HuH-7 (cell line): Measurements from ENCODE around the gene TPPP.
"Not testable (repeated sequence)": the region's sequence is repeated elsewhere in the genome, so short reads cannot be mapped to it uniquely, and the experiment has no call there.

Experiments
- DNase-seq: peaks from one replicate; pipeline ENCODE4 v3.0.0; 2011; ENCODE audit warnings: low spot score

Gene TPPP

DNA sequence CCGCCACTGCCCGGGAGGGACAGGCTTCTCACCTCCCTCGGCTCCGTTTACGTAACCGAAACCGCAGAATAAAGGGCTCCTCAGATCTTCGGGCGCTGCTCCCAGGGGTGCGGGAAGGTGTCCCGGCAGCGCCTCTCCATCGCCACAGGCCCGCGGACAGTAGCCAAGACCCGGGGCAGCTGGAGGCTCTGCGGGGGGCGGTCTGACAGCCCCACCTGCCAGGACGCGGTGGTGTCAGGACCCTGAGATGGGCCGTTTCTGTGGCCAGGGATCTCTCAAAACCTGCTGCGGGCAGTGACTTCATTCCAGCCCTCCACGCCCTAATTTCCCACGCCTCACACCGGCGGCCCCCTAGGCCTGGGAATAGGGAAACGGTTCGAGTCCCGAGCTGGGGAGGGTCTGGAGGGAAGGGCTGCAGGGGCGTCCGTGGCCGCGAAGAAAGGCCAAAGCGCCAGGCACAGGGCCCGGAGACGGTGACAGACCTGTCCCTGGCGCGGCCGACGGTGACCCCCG, 567 bp downstream of the TPPP start:
- not testable (repeated sequence) for DNase-seq

DNA sequence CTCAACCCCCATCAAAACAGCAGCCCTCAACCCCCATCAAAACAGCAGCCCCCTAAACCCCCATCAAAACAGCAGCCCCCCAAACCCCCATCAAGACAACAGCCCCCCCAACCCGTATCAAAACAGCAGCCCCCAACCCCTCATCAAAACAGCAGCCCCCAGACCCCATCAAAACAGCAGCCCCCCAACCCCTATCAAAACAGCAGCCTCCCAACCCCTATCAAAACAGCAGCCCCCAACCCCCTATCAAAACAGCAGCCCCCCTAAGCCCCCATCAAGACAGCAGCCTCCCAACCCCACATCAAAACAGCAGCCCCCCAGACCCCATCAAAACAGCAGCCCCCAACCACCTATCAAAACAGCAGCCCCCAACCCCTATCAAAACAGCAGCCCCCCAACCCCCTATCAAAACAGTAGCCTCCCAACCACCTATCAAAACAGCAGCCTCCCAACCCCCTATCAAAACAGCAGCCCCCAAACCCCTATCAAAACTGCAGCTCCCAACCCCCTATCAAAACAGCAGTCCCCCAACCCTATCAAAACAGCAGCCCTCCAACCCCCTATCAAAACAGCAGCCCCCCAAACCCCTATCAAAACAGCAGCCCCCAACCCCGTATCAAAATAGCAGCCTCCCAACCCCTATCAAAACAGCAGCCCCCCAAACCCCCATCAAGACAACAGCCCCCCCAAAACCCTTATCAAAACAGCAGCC, 1.2 kb downstream of the TPPP start:
- no peak for DNase-seq

DNA sequence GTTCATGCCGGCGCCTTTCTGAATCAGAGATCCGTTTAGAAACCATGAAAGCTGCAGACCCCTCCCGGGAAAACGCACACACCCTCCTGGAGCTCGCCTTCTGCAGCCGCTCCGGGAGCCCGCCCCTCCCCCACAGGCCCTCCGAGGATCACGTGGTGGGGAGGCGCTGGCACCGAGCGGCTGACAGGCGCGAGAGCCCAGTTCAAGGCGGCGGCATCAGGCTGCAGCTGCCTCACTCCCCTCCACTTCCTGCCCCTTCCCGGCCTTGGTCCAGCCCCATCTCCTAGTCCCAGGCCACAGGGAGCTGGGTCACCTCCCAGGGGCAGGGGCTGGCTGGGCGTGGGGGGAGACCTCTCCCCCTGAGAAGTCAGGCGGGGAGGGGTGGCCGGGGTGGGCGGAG, 2.1 kb downstream of the TPPP start:
- not testable (repeated sequence) for DNase-seq

GRCh38 chr5:690293-690692, 2.9 kb downstream of the TPPP start:
- DNase-seq = not testable (repeated sequence)

DNA sequence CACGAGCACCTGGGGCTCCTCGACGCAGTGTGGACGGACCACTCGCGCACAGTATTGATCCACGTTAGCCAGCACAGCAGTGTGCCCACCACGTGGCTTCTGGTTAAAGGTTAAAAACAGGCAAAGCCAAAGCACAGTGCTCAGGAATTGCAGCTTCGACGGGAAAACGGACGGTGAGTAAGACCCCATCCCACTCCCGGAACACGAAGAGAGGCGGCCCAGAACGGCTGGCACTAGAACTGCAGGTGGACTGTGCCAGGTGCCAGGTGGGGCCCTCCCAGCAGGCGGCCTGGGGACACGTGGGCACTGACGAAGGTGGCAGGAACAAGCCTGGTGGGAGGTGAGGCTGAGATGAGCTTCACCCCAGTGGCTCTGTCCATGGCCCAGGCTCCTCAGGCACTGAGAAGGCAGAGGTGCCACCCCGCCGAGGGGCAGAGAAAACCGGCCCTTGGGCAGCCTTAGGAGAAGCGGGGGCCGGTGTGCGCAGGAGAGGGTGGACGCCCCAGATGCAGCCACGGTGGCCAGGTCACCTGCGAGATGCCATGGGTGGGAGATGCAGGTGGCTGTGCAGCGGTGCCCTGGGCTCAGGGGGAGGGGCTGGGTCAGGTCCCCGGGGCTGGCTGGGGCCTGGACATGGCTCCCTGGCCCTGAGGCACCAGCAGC, 4.7 kb downstream of the TPPP start:
- DNase-seq = not testable (repeated sequence)

- not testable (repeated sequence) for DNase-seq
Observed at GRCh38 chr5:686936-687335, 6.2 kb downstream of the TPPP start.

DNA sequence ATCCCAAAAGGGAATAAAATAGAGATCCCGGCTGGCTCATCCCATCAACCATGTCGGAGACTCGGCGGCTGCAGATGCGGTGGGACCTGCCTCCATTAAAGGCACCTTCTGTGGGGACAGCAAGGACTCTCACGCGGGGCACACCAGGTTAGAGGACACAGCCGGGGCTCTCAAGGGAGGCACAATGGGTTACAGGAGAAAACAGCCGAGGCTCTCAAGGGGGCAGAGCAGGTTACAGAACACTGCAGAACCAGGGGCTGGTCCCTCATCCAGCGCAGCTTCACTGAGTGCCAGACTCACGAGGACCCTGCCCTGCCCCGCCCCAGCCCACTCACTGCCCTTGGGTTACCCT, 7.0 kb downstream of the TPPP start:
- not testable (repeated sequence) for DNase-seq

DNA sequence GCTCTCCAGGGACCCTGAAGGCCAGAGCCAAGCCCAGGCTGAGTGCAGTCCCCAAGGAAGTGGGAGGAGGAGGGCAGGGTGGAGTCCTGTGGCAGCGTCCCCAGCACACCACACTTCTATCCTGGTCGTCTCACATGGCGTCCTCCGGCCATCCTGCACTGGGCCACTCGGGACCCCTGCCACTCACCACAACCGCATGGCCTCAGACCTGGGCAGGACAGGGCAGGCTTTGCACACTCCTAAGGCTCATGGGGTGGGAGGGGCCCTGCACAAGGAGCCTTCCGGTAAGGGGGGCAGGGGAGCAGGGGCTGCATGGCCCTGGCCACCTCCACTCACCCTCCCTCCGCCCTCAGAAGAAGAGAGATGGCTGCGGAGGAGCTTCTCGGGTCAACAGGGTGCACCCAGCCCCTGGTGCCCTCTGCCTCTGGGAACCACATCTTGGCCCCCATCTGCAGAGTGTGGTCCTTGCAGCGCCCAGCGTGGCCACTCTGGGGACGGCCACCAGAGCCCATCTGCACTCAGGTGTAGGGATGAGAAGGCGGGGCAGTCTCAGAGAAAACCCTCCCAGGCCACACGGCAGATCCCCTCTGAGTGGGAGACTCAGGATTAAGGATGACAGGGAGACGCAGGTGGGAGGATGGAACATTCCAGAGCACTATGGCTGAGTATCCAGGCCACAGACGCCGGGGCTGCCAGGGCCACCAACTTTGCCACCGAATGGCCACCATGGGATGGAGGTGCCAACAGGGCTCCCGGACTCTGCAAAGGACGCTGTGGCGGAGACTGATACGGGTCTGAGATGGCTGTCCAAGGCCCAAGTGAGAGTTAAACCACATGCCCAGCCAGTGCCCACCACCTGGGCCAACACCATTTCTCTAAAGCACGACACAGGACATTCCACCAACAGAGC, 7.6 kb downstream of the TPPP start:
- no peak for DNase-seq

DNA sequence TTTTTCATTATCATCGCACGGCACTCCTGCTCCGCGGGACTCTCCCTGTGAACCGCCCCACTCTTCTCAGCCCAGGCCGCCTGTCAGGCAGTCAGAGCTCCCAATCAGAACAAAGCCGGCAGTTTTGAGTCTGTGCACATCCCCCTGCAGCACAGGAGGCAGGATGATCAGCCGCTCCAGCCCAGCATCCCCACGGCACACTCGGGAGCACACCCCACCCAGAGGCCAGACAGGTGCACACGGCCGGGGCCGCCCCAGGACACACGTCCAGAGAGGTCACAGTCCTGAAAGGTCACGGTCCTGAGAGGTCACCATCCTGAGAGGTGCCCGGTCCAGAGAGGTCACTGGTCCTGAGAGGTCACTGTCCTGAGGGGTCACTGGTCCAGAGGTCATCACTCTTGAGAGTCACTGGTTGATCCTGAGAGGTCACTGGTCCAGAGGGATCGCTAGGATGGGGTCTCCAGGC, 8.4 kb downstream of the TPPP start:
- no peak for DNase-seq

DNA sequence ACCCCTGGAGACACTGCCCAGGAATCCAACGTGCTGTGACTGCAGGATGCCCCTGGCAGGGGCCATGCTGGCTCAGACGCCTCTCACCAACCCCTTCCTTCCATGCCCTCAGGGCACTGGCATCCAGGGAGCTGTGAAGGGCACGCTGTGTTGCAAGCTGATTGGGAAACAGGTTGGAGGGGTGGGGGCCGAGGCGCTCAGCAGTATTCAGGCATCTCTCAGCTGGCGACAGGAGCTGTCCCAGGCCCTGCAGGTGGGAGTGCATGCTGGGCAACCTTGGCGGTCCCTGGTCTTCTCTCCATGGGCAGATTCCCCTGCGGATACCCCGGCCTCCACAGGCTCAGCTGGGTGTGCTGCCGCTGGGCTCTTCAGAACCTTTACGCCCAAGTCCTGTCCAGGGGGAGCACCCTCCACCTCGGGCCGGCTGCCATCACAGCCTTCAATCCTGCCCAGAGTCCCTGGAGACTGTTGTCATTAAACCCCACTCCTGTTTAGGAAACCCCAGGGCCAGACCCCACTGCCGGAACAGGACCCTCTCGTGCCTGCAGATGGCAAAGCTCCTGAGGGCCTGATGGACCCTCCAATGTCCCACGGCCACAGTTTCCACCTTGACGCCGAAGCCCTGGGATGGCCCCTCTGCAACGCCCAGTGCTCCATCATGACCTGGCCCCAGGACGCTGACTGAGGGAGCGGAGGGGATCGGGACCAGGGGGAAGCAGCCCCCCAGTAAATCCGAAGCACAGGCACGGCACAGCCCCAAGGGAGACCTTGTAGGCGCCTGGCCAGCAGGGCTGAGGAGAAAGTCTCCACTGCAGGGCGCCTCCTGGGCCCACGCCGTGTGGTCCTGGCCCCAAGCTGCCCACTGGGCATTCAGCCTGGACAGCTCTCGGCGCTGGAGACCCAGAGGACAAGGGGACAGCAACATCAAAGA, 9.3 kb downstream of the TPPP start:
- no peak for DNase-seq

GRCh38 chr5:682651-683358, 10.3 kb downstream of the TPPP start:
- DNase-seq = not testable (repeated sequence)

DNA sequence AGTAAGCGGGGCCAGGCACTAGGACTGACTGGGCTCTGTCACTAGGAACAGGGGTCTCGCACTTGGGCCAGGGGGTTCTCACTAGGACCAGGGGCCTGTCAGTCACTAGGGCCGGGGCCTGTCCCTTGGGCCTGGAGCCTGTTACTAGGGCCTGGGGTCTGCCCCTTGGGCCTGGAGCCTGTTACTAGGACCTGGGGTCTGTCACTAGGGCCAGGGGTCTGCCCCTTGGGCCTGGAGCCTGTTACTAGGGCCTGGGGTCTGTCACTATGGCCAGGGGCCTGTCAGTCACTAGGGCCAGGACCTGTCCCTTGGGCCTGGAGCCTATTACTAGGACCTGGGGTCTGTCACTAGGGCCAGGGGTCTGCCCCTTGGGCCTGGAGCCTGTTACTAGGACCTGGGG, 10.9 kb downstream of the TPPP start:
- not testable (repeated sequence) for DNase-seq

DNA sequence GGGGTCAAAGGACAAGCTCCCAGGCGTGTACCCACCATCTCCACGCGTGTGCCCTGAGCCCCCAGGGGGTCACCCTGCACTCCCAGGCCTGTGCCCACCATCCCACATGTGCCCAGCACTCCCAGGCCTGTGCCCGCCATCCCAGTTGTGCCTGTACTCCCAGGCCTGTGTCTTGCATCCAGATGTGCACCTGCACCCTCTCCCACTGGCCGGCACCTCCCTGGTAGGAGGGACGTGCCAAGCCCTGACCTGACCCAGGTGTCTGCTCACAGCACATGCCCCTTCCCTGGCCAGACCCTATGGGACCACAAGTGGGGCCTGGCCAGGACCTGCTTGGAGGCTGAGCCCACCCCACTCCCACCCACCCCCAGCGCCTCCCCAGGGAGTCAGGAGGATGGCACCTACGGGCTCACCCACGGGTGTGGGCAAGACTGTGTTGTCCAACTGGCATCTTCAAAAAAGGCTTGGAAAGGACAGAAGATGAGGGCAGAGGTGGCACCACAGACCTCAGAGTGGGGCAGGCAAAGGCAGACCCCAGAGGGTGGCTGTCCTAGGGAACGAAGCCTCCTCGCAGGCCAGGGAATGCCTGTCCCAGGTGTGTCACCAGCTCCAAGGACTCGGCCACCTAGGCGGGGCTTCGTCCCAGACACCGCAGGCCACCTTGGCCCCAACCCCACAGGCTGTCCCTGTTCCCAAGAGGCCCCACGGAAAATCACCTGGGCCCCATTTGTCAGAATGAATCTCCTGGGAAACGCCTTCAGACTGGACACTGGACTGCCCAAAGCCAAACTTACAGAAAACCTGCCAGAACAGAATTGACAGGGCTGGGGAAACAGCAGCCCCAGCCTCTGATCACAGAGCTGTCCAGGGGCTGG, 11.6 kb downstream of the TPPP start:
- DNase-seq = not testable (repeated sequence)

DNA sequence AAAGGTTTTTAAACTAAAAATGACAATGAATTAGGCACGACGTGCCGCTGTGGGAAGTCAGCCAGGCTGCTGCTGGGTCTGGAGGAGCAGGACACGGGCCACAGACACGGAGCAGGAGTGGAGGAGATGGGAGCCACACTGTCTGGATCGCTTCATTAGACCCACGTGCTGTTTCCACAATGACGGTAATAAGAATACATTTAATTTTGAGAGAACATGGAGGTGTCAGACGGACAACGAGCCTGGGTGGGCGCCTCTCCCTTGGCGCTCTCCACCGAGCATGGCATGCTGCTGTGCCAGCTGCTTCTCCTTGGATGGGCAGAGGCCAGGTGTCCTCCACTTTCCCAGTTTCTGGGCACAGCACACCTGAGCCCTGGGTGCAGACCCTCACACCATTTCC, 12.3 kb downstream of the TPPP start:
- DNase-seq = not testable (repeated sequence)

DNA sequence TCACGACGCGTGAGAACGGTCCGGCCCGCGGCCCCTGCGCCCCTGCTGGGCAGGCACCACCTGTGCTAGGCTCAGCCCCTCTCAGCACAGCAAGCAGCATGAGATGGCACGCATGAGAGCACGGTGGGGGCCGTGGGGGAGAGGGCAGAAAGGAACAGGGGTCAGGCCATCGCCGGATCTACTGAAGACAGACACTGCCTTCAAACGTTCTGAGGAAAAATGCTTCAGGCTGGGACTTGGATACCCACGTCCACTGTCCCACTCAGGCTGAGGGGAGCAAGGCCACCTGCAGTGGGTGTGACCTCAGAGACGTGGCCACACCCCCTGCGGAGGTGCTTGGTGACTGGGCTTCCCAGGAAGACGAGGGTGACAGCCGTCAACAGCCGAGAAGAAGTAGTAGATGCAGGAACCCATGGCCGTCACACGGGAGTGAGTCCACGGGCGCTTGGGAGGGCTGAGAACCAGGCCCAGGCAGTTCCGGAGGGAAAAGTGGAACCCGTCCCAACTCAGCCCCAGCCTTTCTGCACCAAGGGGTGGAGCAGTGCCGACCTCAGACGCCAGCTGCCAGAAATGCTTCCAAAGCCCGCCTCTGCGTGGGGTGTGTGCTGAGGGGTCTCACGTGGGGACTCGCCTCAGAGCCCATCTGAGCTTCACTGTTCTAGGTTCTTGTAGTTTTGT, 12.9 kb downstream of the TPPP start:
- not testable (repeated sequence) for DNase-seq

DNA sequence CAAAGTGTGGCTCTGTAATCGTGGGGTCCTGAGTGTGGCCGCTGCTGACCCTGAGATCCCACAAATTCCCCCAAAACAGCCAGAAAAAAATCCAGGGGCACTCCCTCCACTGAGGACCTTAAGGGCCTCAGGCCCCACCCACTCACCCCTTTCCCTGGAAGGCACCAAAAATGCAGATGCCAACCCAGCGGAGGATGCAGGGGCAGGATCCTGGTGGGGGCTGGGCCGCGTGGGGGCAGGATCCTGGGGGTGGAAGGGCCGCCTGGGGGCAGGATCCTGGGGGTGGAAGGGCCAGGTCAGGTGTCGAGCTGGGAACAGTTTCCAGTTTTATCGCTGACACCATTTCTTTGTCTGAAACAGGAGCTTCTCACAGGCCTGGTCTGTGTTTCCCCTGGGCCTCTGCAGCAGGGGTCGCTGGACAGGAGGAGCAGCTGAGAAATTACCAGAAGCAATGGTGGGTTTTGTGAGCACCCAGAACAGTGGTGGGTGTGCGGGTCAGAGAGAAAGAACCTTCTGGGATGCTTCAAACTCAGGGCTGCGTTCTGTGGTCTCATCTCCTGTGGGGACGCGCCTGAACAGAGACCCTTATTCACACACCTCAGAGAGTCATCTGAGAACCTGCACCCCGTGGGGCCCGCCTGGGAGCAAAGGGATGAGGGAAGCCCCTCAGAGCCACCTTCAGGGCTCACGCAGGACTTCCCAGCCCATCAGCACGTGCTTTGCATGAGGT, 13.8 kb downstream of the TPPP start:
- not testable (repeated sequence) for DNase-seq

DNA sequence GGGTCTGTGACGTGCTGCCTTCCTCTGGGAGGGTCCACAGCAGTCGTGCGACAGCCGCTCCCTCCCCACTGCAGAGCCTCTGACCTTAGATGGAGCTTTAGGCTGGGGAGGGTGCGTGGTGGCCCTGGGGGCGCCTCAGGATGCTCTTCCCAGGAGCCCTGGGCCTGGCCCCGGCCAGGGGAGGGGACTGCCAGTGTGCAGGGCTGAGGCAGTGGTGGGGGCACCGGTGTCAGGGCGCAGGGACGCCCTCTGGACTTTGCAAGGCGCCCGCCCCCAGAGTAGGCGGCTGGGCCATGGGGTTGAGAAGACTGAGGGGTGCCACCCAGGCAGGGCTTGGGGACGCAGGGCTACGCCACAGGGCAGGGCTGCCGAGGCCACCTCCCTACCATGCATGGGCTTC, 14.6 kb downstream of the TPPP start:
- not testable (repeated sequence) for DNase-seq
